HG02759 (cell line): ENCODE results near the gene KRT34.

ENCODE experiments used
- ATAC-seq: cut with Tn5 transposase; IDR thresholded peaks from one replicate; pipeline ENCODE4 v1.9.1; 2021; ENCODE audit warnings: mild to moderate bottlenecking, moderate library complexity; ENCODE audit not compliant: unreplicated experiment

KRT34 gene

GRCh38 chr17:41334385-41335305 lies 47.5 kb downstream of the KRT34 start:
- ATAC-seq, result no peak

GRCh38 chr17:41333836-41334235 lies 48.3 kb downstream of the KRT34 start:
- ATAC-seq, result no peak

- ATAC-seq, result no peak
These were observed 49.0 kb downstream of the KRT34 start for GRCh38 chr17:41333098-41333497.

GRCh38 chr17:41332239-41332638 lies 49.9 kb downstream of the KRT34 start:
- ATAC-seq, result no peak

- no peak for ATAC-seq
These were observed 50.5 kb downstream of the KRT34 start for GRCh38 chr17:41331606-41332005.

GRCh38 chr17:41329279-41329948 lies 52.7 kb downstream of the KRT34 start:
- ATAC-seq, result no peak

GRCh38 chr17:41328207-41328606 lies 53.9 kb downstream of the KRT34 start:
- ATAC-seq, result no peak
